GM11168 (cell line): ENCODE data around the gene WNT9B.

Experiments used
- in situ Hi-C: fragments of 300-500 bp; cut with MboI; formaldehyde crosslinking; loops from one replicate; pipeline ENCODE4 v1.12.0; 2022; ENCODE audit warnings: low sequenced_read_pairs; ENCODE audit not compliant: unreplicated experiment

WNT9B gene, protein sequence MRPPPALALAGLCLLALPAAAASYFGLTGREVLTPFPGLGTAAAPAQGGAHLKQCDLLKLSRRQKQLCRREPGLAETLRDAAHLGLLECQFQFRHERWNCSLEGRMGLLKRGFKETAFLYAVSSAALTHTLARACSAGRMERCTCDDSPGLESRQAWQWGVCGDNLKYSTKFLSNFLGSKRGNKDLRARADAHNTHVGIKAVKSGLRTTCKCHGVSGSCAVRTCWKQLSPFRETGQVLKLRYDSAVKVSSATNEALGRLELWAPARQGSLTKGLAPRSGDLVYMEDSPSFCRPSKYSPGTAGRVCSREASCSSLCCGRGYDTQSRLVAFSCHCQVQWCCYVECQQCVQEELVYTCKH

DNA sequence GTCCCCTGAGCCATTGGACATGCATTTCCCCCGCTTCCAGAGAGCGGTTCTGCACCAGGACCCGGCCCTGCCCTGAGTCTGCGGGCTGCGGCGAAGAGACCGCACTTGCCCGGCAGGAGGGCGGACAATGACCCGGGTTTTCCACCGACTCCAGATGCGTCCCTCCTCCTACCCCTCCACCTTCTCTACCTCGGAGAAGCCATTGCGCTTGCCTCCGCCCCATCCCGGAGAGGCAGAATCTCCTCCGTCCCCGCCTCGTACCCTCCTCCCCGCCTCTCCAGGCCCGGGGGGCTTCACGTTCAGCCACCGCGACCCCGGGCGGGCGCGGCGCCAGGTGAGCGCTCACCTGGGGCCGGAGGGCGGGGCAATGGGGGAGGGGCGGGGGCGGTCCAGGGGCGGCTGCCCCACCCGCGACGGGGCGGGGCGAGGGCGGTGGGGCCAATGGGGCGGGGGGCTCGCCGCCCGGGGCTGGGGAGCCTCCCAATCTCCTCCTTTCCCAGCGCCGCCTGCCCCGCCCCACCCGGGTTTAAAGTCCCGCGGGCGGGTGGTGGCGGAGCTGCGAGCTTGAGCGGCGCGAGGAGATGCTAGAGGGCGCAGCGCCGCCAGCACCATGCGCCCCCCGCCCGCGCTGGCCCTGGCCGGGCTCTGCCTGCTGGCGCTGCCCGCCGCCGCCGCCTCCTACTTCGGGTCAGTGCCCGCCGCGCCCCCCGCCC, at the start of gene WNT9B:
Gene WNT9B (plus strand): TSS at position 555 of the 713 bp plus-strand sequence. CDS start 56 bp downstream, at position 611.
- in situ Hi-C loops: no loop called here

DNA sequence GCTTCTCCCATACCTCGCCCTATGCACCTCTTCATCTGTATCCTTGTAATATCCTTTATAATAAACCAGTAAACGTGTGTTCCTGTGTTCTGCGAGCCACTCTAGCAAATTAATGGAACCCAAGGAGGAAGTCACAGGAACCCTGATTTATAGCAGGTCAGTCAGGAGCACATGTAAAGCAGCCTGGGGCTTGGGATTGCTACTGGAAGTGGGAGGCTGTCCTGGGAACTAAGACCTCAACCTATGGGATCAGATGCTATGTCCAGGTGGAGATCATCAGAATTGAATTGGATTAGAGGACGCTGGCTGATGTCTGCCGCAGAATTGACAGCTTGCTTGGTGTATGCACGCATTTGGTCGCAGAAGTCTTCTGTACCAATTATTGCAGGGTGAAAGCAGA, 48.6 kb upstream of the WNT9B start:
- in situ Hi-C loops: no loop called here

DNA sequence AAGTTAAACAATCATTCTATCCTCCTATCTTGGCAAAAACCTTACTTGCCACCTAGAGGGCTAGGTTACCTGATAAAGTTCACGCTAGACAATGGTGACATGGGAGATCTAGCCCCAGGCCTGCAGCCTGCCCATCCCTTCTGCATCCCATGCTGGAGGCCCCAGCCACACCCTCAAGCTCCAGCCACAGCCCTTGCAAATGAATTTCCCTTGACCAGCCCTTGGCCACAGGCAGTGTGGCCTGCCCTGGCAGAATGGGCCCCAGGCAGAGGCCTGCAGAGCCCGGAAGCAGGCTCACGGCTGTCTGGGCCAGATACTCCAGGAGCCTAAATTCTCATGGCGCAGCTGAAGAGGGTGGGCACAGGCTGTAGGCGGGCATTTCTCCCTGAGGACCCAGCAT, 47.8 kb upstream of the WNT9B start:
- in situ Hi-C loops: no loop called here

DNA sequence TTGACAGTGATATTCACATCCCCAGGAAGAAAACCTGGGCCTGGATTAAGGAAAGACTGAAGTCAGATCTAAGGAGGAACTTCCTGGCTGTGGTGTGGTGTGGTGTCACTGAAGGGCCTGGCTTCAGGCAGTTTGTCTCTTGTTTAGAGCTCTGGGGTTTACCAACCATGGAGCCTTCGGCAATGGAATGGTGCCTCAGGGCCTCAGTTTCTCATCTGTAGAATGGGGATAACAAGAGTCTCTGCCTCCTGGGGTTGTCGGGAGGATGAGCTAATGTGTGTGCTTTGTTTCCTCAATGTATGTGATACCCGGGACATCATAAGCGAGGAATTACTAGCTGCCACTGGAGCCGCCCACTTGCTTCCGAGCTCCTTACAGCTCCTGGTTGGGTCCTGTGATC, 45.6 kb upstream of the WNT9B start:
- in situ Hi-C loops: no loop called here

DNA sequence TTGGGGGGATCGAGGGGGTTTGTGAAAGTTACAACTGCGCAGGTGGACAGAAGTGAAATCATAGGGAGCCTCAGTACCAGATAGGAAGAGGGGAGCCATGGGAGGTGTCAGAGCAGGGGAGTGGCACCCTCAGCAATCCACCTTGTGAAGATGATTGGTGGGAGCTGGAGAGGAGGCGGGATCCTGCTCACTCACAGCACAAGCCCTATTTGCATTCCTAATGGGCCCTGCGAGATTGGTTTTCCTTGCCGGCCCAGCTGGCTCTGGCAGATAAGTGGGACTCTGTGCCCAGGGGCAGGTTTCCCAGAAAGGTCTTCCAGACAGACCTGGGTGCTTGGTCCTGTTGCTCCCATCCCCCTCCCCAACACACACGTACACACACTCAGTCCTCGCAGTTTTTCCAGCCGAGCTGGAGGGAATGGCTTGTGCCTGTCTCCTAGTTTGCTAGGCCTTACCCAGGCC, 42.2 kb upstream of the WNT9B start:
- in situ Hi-C loops: no loop called here

DNA sequence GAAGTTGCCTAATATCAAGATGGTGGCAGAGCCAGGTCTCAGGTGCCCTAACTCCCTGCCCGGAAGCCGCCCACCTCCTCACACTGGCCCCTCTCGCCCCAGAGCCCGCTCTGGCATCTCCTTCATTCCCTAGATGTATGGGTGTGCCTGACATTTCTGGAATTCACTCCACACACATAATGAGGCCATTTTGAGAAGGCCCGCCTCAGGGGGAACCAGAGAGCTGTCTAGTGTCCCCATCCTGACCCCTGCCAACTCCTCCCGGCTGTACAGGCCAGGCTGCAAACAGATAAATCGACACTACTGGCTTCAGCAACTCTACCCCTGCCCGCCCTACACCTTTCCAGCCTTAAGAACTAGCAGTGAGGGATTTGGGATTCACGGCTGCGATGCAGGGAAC, 40.5 kb upstream of the WNT9B start:
- in situ Hi-C loops: no loop called here

DNA sequence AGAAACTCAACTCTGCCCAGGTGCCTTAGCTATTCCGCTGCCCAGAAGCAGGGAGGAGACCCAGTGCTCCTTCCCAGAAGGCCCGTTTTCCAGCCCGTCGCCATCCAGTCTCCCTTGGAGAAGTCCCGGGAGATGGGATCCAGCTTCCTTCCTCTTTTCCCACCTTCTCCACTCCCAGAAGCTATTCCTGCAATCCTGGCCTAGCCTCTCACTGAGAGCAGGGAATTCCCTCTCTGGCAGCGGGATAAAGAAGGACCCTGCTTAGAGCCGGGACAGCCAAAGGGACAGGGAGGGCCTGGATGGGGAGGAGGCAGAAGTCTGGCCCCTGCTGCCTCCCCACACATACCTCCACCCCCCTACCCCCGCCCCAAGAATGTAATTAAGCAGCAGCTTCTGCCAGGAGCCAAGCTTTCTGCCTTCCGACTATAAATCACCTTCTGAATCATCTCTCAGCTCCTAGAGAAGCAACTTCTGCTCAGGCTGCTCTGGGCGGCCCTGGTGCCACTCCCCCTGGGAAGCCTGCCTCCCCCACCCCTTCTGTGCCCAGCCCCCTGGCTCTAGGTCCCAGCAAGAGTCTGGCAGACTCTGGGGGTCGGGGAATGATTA, 39.3 kb upstream of the WNT9B start:
- in situ Hi-C loops: no loop called here

DNA sequence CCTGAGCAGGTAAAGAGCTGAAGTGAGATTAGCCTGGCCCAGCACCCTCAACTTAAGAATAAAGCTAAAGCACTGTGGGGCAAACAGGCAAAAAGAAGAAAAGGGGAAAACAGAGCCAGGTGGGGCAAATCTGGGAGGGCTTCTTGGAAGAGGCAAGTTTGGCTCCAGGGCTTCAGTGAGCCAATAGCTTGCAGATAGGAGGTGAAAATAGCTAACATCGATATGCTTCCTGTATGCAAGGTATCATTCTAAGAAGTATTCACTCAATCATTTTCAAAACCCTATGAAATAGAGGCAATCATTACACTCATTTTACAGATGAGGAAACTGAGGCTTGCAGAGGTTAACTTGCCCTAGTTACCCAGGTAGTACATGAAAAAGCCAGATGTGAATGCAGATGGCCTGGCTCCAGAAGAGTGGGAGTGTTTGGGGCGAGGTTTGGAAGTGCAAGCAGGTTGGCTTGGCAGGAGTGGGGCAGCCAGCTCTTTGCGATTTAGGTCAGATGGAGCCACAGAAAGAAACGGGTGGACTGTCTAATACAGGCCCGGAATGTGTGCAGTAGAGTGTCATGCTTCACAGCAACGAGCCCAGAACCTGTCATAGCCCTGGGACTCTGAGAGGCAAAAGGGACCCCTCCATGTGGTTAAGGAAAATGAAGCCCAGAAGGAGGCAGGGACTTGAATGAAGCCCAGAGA, 38.6 kb upstream of the WNT9B start:
- in situ Hi-C loops: no loop called here

DNA sequence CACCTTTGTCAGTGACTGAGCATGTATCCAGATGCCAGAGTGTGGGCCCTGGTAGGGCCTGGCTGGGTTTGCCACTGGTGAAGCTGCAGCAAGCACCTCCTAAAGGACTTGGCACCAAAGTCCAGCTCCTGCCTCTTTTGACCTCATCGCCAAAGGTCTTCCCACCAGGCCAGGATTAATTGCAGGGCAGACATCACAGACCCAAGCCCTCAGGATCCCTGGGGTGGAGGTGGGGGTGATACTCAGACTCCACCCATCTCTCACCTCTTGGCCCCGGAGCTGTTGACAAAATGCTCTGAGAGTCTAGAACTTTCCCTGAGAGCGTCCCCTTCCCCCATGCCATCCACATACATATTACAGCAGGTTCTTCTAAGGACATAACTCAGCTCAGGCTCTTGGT, 37.5 kb upstream of the WNT9B start:
- in situ Hi-C loops: no loop called here

DNA sequence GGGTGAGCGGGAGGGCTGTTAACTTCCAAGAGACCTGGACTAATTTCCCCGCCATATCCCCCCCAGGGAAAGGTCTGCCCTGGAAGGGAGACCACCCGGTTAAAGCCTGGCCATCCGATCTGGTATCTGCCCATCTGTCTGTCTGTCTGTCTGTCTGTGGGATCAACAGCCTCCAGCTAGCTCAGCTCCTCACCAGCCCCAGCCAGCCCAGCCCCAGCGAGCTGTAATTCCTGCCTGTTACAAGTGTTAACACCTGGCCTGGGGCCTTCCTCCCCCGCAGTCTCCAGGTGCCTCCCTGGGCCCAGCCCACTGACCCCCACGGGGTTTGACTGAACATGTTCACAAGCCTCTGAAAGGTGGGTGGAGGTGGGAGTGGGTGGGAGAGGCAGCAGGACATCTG, 36.9 kb upstream of the WNT9B start:
- in situ Hi-C loops: no loop called here

DNA sequence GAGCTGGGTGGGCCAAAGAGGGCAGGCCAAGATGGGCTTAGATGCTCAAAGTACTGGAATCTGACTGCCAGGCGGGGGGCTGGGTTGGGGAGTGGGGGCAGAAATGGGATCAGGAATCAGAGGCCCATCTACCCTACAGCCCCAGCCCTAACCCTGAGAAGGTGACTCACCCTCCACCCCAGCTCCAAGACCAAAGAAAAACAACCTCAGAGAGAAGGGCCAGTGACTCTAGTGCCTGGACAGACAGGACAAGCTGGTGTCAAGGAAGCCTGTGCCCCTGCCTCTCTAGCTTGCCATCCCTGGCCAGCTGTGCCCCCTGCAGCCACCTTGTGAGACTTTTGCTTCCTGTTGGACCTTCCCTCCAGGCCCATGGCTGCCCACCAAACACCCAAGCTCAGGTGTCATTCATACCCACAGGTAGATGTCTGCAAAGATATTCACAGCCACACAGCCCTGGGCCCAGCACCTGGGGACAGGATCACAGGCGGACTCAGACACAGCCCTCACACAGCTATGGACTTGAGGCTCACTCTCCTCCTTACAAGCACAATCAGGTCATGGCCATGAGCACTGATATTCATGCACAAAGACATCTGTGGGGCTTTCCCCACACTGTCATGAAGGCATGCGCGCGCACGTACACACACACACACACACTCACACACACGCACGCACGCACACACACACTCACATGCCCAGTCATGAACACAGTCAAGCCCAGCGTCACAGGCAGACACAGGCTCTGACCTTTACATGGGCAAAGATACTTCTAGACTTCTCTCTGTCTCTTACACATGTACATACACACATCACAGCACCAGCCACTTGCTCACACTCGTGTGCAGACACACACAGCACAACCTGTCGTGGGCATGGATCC, 35.7 kb upstream of the WNT9B start:
- in situ Hi-C loops: no loop called here

DNA sequence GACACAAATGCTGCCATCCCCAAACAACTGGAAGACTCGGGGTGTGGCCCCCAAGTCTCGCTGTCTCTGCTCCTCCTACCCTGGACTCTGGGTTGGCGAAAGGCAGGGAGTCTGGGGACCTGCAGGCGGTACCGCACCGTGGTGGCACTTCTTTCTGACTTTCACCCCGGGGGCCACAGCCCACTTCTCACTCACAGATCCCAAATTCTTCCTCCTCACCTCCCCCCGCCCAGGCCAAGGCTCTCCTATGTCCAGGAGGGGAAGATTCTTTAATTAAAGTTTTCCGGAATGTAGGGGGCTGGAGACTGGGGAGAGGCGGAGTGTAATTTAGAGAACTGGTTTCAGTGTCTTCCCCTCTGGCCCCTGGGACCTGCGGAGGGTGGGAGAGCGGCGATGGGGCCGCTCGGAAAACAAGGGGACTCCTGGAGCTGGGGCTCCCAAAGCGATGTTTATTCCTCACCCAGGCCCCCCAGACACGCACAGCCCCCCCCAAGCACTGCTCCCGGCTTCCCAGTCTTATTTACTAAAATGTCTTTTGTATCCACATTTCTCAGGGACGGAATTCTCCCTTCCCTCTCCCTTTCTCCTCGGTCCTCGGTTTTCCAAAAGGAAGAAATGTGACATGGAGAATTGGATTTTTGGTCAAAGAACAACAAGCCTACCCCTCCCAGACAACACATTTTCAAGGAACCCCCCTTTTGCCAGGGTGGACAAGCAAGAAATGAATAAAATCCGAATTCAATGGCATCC, 34.1 kb upstream of the WNT9B start:
- in situ Hi-C loops: no loop called here

DNA sequence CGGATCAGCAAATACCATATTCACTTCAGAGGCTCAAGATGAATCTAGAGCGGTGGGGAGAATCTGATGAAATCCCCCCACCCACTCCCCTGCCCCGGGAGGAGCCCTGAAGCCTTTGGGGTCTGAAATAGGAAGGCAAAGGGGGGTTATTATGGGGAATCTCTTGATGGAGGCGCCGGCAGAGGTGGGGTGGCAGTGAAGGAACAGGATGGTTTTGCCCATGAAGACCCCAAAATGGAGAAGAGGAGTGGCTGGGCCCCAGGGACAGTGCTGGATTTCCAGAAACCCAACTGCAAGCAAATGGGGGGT, 33.5 kb upstream of the WNT9B start:
- in situ Hi-C loops: no loop called here

DNA sequence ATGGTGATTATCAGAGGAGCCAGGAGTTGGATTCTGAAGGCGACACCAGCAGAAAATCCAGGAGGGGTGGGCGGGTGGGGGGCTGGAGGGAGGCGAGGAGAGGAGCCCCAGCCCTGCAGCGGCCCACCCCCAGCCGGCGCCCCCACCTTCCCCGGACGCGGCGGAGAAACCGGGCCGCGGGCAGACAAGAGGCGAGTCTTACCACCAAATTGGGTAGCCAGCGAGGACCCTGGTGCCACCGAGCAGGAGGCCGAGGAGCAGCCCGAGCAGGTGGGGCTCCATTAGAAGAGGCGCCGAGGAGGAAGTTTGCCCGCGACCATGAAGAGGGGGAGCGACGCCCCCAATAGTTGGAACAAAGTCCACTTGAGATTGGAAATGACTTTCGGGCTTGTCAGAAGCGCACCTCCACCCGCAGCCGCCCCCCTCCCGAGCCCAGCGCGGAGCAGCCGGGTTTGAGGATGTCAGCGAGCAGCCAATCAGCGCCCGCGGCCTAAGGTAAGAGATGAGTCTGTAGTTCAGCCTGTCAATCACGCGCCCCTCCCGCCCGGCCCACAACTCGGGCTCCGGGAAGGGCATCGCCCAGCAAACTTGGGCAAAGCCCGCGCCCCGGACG, 33.0 kb upstream of the WNT9B start, which contains the start of gene WNT3:
Gene WNT3 (minus strand): TSS at position 377 of the 613 bp plus-strand sequence. CDS start 95 bp downstream, at position 282.
- in situ Hi-C loops: no loop called here

DNA sequence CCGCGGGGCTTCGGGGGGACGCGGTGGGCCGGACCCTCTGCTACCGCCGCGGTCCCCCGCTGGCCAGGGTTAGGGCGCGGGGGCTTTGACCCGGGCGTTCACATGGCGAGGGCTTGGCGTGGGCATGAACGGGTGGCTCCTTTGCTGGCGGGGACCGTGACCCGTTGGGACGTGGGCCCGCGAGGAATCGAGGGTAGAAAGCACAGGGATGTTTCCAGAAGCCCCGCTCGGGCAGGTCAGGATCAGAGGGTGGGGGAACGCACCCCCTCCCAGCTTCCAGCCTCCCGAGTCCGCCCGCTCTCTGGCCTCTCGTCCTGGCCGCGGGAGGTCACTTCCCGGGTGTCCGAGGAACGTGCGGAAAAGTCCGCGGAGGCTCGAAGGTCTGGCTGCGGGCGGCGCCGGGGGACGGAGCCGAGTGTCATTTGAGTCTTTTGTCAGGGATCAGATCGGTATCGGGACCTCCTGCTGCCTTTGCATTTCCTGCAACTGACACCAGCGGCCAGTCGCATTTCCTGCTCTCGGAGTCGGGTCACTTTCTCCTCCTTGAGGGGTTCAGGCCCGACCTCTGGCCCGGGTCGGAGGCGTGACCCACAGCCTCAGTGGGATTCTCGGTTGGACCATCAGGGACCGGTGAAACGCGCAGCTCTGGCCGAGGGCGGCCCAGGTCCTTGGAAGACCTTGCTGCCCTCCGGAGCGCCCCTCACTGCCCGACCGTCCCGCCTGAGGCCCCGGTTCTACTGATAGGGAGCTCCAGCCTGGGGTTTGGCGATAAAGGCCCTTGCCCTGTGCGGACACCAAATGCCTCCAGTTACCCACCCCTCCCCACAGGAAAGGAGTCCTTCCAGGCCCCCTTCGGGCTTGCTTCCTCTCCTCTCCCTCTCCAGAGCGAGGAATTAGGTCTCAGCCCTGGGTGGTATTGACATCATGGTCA, 32.2 kb upstream of the WNT9B start:
- in situ Hi-C loops: no loop called here

DNA sequence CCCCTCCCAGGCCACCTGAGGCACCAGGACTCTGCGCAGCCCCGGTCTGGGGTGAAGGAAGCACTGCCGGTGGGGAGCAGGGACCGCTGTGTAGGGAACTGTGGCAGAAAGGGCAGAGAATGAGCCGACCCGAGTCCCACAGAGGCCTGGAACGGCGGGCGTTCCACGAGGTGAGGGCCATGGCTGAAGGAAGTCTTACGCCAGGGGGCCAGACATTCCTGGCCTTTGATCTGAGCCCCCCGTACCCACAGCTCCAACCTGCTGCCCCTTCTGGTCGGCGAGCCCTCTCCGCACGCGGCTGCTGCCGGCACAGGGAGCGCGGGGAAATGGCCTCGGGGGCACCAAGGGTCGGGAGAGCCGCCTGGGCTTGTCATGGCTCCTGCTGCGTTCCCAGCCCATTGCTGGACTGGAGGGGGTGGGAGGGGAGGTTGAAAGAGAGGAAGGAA, 31.5 kb upstream of the WNT9B start:
- in situ Hi-C loops: no loop called here

DNA sequence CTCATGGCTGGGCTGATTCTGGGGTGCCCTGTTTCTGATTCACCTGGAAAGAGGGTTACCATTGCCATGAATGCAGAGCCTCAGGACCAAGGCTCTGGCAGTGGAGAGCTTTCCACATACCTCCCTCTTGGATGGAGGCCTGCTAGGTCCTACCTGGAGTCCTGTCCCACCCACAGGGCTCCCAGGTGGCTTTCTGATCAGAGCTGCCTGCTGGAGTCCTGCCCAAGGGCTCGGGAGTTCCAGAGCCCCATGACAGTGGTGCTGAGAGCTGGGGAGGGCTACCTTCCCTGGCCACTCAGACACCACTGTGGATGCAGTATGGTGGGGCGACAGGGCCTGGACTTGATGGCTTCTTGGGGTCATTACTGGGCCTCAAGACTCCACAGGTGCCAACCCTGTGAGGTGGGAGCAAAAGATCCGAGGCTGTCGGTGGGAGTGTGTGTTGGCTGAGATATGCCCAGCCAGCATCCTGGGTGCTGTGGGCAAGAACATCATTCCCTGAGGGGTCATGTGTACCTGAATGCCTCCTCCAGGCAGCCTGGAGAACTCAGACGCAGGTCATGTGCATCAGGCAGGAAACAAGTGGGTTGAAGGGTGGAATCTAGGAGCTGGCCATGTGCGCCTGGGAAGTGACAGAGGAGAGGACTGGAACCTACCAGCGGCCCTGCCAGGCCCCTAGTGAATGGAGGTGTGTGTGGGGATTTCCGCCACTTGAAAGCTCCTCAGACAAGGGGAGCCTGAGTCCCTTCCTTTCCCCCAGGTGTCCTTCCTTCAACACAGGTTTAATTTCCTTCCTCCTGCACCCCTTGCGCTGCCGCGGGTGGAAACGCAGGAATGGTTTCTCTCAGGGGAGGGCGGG, 30.6 kb upstream of the WNT9B start:
- in situ Hi-C loops: no loop called here
